ENCODE measurements around the gene RTEL1. TPM values are rescaled to one million over a fixed set of nuclear protein-coding genes. Genes with fewer than 3 reads are reported as not detected.

Gene RTEL1
- total RNA-seq, 3 donors from 2014 or later (not counting 1 experiment from before 2014, with no cell fraction given): 36.3 to 52.0 (median 40.4) TPM

GRCh38 chr20:63633732-63634131, 24.4 kb upstream of the RTEL1 start:
- no peaks in the 10 kb centered on the region for H3K27me3 ChIP-seq (ENCODE audit: control insufficient read depth, insufficient read depth, low read length)
- ATAC-seq (no peak), DNase-seq (no peak)
- Mint-ChIP-seq H3K36me3 (no peaks in the 10 kb centered on the region), H3K27me3 (ENCODE audit: low read depth in 2 of 2) (no peaks in the 10 kb centered on the region), H3K4me1 (peaks cover 34% of the 10 kb centered on the region in 2 donors), H3K4me3 (peak overlapping the region; percentile 60), H3K27ac (peak overlapping the region; percentile 68 to 94), H3K9me3 (no peaks in the 10 kb centered on the region)
- intact Hi-C loops (cut with micrococcal nuclease): loop anchor here (2.0 to 10.0 kb wide), 2 partner anchors 67 to 101 kb away; partner anchors contain the start of genes LIME1 and SLC2A4RG
- H3K9me3 ChIP-seq (ENCODE audit: control insufficient read depth, insufficient read depth, low read length): no peaks in the 10 kb centered on the region
- no peaks in the 10 kb centered on the region for H3K36me3 ChIP-seq (ENCODE audit: control insufficient read depth, insufficient read depth, low read length)
- no peak overlapping the region for H3K4me3 ChIP-seq (ENCODE audit: low read length)
- 93% methylated on average over 5 of the region's 9 CpGs for WGBS (ENCODE audit: insufficient coverage)
- H3K4me1 ChIP-seq (ENCODE audit: control insufficient read depth, insufficient read depth, low read length): peaks cover 82% of the 10 kb centered on the region
- TF ChIP-seq, protein P1, sequence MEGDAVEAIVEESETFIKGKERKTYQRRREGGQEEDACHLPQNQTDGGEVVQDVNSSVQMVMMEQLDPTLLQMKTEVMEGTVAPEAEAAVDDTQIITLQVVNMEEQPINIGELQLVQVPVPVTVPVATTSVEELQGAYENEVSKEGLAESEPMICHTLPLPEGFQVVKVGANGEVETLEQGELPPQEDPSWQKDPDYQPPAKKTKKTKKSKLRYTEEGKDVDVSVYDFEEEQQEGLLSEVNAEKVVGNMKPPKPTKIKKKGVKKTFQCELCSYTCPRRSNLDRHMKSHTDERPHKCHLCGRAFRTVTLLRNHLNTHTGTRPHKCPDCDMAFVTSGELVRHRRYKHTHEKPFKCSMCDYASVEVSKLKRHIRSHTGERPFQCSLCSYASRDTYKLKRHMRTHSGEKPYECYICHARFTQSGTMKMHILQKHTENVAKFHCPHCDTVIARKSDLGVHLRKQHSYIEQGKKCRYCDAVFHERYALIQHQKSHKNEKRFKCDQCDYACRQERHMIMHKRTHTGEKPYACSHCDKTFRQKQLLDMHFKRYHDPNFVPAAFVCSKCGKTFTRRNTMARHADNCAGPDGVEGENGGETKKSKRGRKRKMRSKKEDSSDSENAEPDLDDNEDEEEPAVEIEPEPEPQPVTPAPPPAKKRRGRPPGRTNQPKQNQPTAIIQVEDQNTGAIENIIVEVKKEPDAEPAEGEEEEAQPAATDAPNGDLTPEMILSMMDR (IDR thresholded peaks at IDR 0.05): no peak
- H3K27ac ChIP-seq (ENCODE audit: low read length): peak overlapping the region; percentile 14

DNA sequence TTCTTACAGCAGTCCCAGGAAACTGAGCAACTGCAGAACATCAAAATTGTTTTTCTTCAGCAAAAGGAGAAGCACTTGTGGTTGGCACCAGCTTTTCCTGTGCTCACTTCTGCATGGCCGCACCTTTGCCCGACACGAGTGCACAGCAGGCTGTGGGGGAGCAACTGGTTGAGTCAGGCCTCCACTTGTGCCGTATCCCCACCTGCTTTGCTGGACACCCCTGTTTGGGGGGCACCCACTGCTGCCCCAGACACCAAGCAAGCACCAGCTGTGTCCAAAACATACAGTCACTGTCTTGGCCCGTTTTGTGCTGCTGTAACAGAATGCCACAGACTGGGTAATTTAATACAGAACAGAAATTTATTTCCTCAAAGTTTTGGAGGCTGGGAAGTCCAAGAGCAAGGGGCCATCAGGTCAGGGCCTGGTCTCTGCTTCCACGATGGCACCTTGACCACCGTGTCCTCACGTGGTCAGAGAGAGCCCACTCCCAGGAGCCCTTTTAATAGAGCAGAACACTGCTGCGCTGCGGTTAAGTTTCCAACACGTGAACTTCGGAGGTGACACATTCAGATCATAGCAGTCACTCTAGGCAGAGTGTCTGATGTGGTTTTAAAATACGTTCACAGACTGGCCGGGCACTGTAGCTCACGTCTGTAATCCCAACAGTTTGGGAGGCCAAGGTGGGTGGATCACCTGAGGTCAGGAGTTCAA, 22.5 kb upstream of the RTEL1 start:
- DNase-seq (peak; percentile 76 to 93), ATAC-seq (peak; percentile 80 to 90 (median 84))
- Histone ChIP-seq H3K4me3 (ENCODE audit: low read length) (no peak overlapping the region), H3K36me3 (ENCODE audit: control insufficient read depth, insufficient read depth, low read length) (no peaks in the 10 kb centered on the region), H3K27ac (ENCODE audit: low read length) (peak overlapping the region; percentile 81), H3K27me3 (ENCODE audit: control insufficient read depth, insufficient read depth, low read length) (no peaks in the 10 kb centered on the region), H3K9me3 (ENCODE audit: control insufficient read depth, insufficient read depth, low read length) (no peaks in the 10 kb centered on the region), H3K4me1 (ENCODE audit: control insufficient read depth, insufficient read depth, low read length) (peaks cover 92% of the 10 kb centered on the region)
- Mint-ChIP-seq H3K27me3 (ENCODE audit: low read depth in 2 of 2) (no peaks in the 10 kb centered on the region), H3K4me1 (peaks cover 46 to 48% of the 10 kb centered on the region in 2 donors), H3K4me3 (peak overlapping the region; percentile 82), H3K36me3 (no peaks in the 10 kb centered on the region), H3K27ac (peak overlapping the region; percentile 94), H3K9me3 (no peaks in the 10 kb centered on the region)
- TF ChIP-seq, protein P1 (IDR thresholded peaks at IDR 0.05): no peak
- intact Hi-C loops (cut with micrococcal nuclease): loop anchor here (1.0 to 10.0 kb wide), 4 partner anchors 8 to 99 kb away; partner anchors contain the start of genes FNDC11, GMEB2, LIME1 and SLC2A4RG
- WGBS (ENCODE audit: insufficient coverage): 7% methylated on average over 15 of the region's 15 CpGs

GRCh38 chr20:63636752-63637628, 21.1 kb upstream of the RTEL1 start:
- H3K27ac ChIP-seq (ENCODE audit: low read length): peak overlapping the region; percentile 81
- DNase-seq (peak in 1 of 2 donors; percentile 31), ATAC-seq (no peak)
- intact Hi-C loops (cut with micrococcal nuclease): loop anchor here (5.0 to 10.0 kb wide), 2 partner anchors 85 to 98 kb away; partner anchors contain the start of genes FNDC11, LIME1 and SLC2A4RG
- Mint-ChIP-seq H3K4me1 (peaks cover 46 to 48% of the 10 kb centered on the region in 2 donors), H3K36me3 (no peaks in the 10 kb centered on the region), H3K9me3 (no peaks in the 10 kb centered on the region), H3K4me3 (peak overlapping the region; percentile 49), H3K27me3 (ENCODE audit: low read depth in 2 of 2) (no peaks in the 10 kb centered on the region), H3K27ac (peak overlapping the region; percentile 69 to 94)
- H3K4me3 ChIP-seq (ENCODE audit: low read length): no peak overlapping the region
- H3K36me3 ChIP-seq (ENCODE audit: control insufficient read depth, insufficient read depth, low read length): no peaks in the 10 kb centered on the region
- TF ChIP-seq, protein P1 (IDR thresholded peaks at IDR 0.05): no peak
- peaks cover 90% of the 10 kb centered on the region for H3K4me1 ChIP-seq (ENCODE audit: control insufficient read depth, insufficient read depth, low read length)
- no peaks in the 10 kb centered on the region for H3K9me3 ChIP-seq (ENCODE audit: control insufficient read depth, insufficient read depth, low read length)
- 91% methylated on average over 15 of the region's 19 CpGs for WGBS (ENCODE audit: insufficient coverage)
- no peaks in the 10 kb centered on the region for H3K27me3 ChIP-seq (ENCODE audit: control insufficient read depth, insufficient read depth, low read length)

Data from natural killer cell (primary cell).